HCT116 (cell line): ENCODE data around the gene DOC2A. TPM values are rescaled to one million over a fixed set of nuclear protein-coding genes. Genes with fewer than 3 reads are reported as not detected.
"Not testable (repeated sequence)": the region's sequence is repeated elsewhere in the genome, so short reads cannot be mapped to it uniquely, and the experiment has no call there.

Source experiments
- ATAC-seq: fragments of 200-7000 bp; cut with Tn5 transposase; 2 replicates; pipeline ENCODE4 v1.9.1; 2020; ENCODE audit warnings: mild to moderate bottlenecking, moderate library complexity
- BruUV-seq: library from RNA; stranded (reverse); fragments of 400-500 nt; replicated peaks from 2 replicates; lab custom pipeline; 2021; lab: Mats Ljungman, UMichigan
- CTCF ChIA-PET: fragments of 300-600 bp; sonication (Branson Sonifier 250); formaldehyde crosslinking; loops from one replicate; lab custom pipeline; 2021; ENCODE audit warnings: antibody characterized with exemption; lab: Charles Lee
- POLR2A ChIA-PET: fragments of 300-600, 350-600 bp; sonication (Branson Sonifier 250); formaldehyde crosslinking; loops from one replicate; lab custom pipeline; 2021; ENCODE audit warnings: antibody characterized with exemption; lab: Charles Lee
- RAD21 ChIA-PET, 2 experiments: fragments of 300-600 bp; sonication (Branson Sonifier 250); formaldehyde crosslinking; loops; one replicate each; lab custom pipeline; 2023; ENCODE audit warnings: low total read pairs in 2 of 2; ENCODE audit not compliant: uncharacterized antibody in 2 of 2, unreplicated experiment in 2 of 2, low non-redundant PET in 1 of 2; lab: Charles Lee
- DNase-seq: peaks from one replicate; pipeline ENCODE4 v3.0.0-alpha.2; 2010; ENCODE audit warnings: low read depth, low spot score
- H2AFZ ChIP-seq: fragments of 200-600 bp; shearing (Covaris generic), sonication (generic); 2 replicates; pipeline ENCODE4 v1.6.1; 2017; ENCODE audit warnings: low read depth, mixed run types, mixed read lengths, antibody characterized with exemption, low read length; ENCODE audit not compliant: poor library complexity, severe bottlenecking
- H3K27ac ChIP-seq: 2 replicates; pipeline ENCODE4 v1.5.1; 2012; ENCODE audit warnings: low read depth, low read length
- H3K27me3 ChIP-seq: fragments of 200-600 bp; sonication (generic); 2 replicates; pipeline ENCODE4 v1.6.1; 2016; ENCODE audit warnings: mixed run types, low read length, mixed read lengths; ENCODE audit not compliant: insufficient read depth
- H3K36me3 ChIP-seq, 2 experiments: fragments of 200-500 bp in 1 of 2; fragments of 200-600 bp in 1 of 2; sonication (Bioruptor generic) in 1 of 2; sonication (generic) in 1 of 2; 2 replicates each; pipeline versions ENCODE4 v1.5.1 to v1.6.1; 2014 to 2016; ENCODE audit warnings: low read length in 2 of 2, inconsistent platforms in 1 of 2, mixed read lengths in 1 of 2, mixed run types in 1 of 2; ENCODE audit not compliant: insufficient read depth in 2 of 2, control insufficient read depth in 1 of 2
- H3K4me1 ChIP-seq, 2 experiments: fragments of 200-600 bp in 1 of 2; sonication (generic) in 1 of 2; 2 replicates each; pipeline versions ENCODE4 v1.5.1 to v1.6.1; 2012 to 2017; ENCODE audit warnings: low read length in 2 of 2, inconsistent platforms in 1 of 2, mild to moderate bottlenecking in 1 of 2, mixed read lengths in 1 of 2, mixed run types in 1 of 2, moderate library complexity in 1 of 2; ENCODE audit not compliant: insufficient read depth in 2 of 2, control insufficient read depth in 1 of 2
- H3K4me2 ChIP-seq: fragments of 200-600 bp; sonication (generic); 2 replicates; pipeline ENCODE4 v1.6.1; 2017; ENCODE audit warnings: mixed run types, low read length, mixed read lengths
- H3K4me3 ChIP-seq, 2 experiments: fragments of 200-600 bp in 1 of 2; sonication (generic) in 1 of 2; replicated peaks in 1 of 2; 2 replicates each; pipeline ENCODE4 v1.5.1; 2011 to 2016; ENCODE audit warnings: low read length in 2 of 2, control low read depth in 1 of 2, low read depth in 1 of 2, mild to moderate bottlenecking in 1 of 2, mixed read lengths in 1 of 2, mixed run types in 1 of 2
- H3K79me2 ChIP-seq: fragments of 200-600 bp; sonication (generic); 2 replicates; pipeline ENCODE4 v1.6.1; 2017; ENCODE audit warnings: mild to moderate bottlenecking, mixed run types, low read length, moderate library complexity, mixed read lengths; ENCODE audit not compliant: insufficient read depth
- H3K9ac ChIP-seq: fragments of 200-600 bp; sonication (generic); 2 replicates; pipeline ENCODE4 v1.6.1; 2016; ENCODE audit warnings: low read length, mixed read lengths
- H3K9me2 ChIP-seq: fragments of 200-600 bp; sonication (generic), shearing (Covaris generic); 2 replicates; pipeline ENCODE4 v1.6.1; 2017; ENCODE audit warnings: mixed run types, mild to moderate bottlenecking, moderate library complexity; ENCODE audit not compliant: insufficient read depth
- H3K9me3 ChIP-seq, 2 experiments: fragments of 200-500 bp in 1 of 2; fragments of 200-600 bp in 1 of 2; sonication (Bioruptor generic) in 1 of 2; sonication (generic) in 1 of 2; 2 replicates each; pipeline ENCODE4 v1.6.1; 2014 to 2017; ENCODE audit warnings: low read length in 2 of 2, mixed read lengths in 2 of 2, inconsistent platforms in 1 of 2, low read depth in 1 of 2, mild to moderate bottlenecking in 1 of 2, mixed run types in 1 of 2, moderate library complexity in 1 of 2; ENCODE audit not compliant: control insufficient read depth in 1 of 2, insufficient read depth in 1 of 2
- H4K20me1 ChIP-seq: fragments of 200-600 bp; sonication (generic), shearing (Covaris generic); 2 replicates; pipeline ENCODE4 v1.6.1; 2017; ENCODE audit warnings: mixed run types, mild to moderate bottlenecking, moderate library complexity; ENCODE audit not compliant: insufficient read depth
- CBX3 ChIP-seq: IDR thresholded peaks from 2 replicates; pipeline ENCODE4 v1.6.1; 2012; ENCODE audit warnings: low read depth
- CEBPB ChIP-seq: IDR thresholded peaks from 2 replicates; pipeline ENCODE4 v1.6.1; 2012; ENCODE audit warnings: low read depth
- CTCF ChIP-seq, 3 experiments: fragments of 200-600 bp in 1 of 3; sonication (generic) in 1 of 3; IDR thresholded peaks in 2 of 3; conservative IDR thresholded peaks in 1 of 3; 2 replicates each; pipeline ENCODE4 v1.5.1; 2012 to 2017; ENCODE audit warnings: low read depth in 2 of 3, low read length in 2 of 3, antibody characterized with exemption in 1 of 3, borderline replicate concordance in 1 of 3, control low read depth in 1 of 3, mild to moderate bottlenecking in 1 of 3, mixed read lengths in 1 of 3, mixed run types in 1 of 3, moderate library complexity in 1 of 3; ENCODE audit not compliant: insufficient read depth in 1 of 3
- ELF1 ChIP-seq: IDR thresholded peaks from 2 replicates; pipeline ENCODE4 v1.6.1; 2012; ENCODE audit warnings: low read depth, borderline replicate concordance
- EZH2phosphoT487 ChIP-seq: fragments of 200-600 bp; IDR thresholded peaks from 2 replicates; pipeline ENCODE4 v1.6.1; 2018; ENCODE audit warnings: antibody characterized with exemption, borderline replicate concordance
- JUND ChIP-seq: IDR thresholded peaks from 2 replicates; pipeline ENCODE4 v1.6.1; 2012
- MAX ChIP-seq: IDR thresholded peaks from 2 replicates; pipeline ENCODE4 v1.6.1; 2012
- POLR2A ChIP-seq: IDR thresholded peaks from 2 replicates; pipeline ENCODE4 v1.7.0; 2011; ENCODE audit warnings: borderline replicate concordance; ENCODE audit not compliant: insufficient read depth, insufficient read length; ENCODE audit errors: extremely low read depth
- POLR2AphosphoS5 ChIP-seq: IDR thresholded peaks from 2 replicates; pipeline ENCODE4 v1.6.1; 2011; ENCODE audit warnings: mild to moderate bottlenecking, low read depth, low read length, moderate library complexity
- RAD21 ChIP-seq: IDR thresholded peaks from 2 replicates; pipeline ENCODE4 v1.6.1; 2012; ENCODE audit warnings: low read depth, mild to moderate bottlenecking
- TCF7L2 ChIP-seq: IDR thresholded peaks from 2 replicates; pipeline ENCODE4 v1.7.0; 2011; ENCODE audit warnings: borderline replicate concordance, inconsistent platforms; ENCODE audit not compliant: insufficient read depth, insufficient read length; ENCODE audit errors: extremely low read depth
- YY1 ChIP-seq: IDR thresholded peaks from 2 replicates; pipeline ENCODE4 v1.6.1; 2011; ENCODE audit warnings: low read length, low read depth, moderate library complexity, mild to moderate bottlenecking; ENCODE audit not compliant: insufficient replicate concordance; ENCODE audit errors: extremely low read depth
- ZFX ChIP-seq: fragments of 450-650 bp; IDR thresholded peaks from 2 replicates; pipeline ENCODE4 v1.6.1; 2017
- ZNF274 ChIP-seq: fragments of 200-500 bp; sonication (Bioruptor generic); IDR thresholded peaks from 2 replicates; pipeline ENCODE4 v1.6.1; 2014; ENCODE audit warnings: mild to moderate bottlenecking, low read depth, low read length, inconsistent platforms
- intact Hi-C: fragments of 100-400 bp; cut with micrococcal nuclease; formaldehyde crosslinking; loops from 2 replicates; pipeline ENCODE4 v1.10.0; 2022
- total RNA-seq: library from RNA; stranded (reverse); gene quantifications from one replicate; pipeline ENCODE4 v1.2.1, GENCODE V29; 2021; ENCODE audit not compliant: unreplicated experiment

The DOC2A gene
- total RNA-seq, 1 experiment from 2014 or later: 17.3 TPM

GRCh38 chr16:30016555-30017276 is 5.9 kb upstream of the DOC2A start:
- TF ChIP-seq JUND (no peak), TCF7L2 (no peak), ELF1 (no peak), CEBPB (no peak), ZNF274 (no peak), RAD21 (no peak), POLR2AphosphoS5 (no peak), POLR2A (no peak), MAX (no peak), CBX3 (no peak), YY1 (no peak), EZH2phosphoT487 (no peak), ZFX (no peak), CTCF (IDR thresholded peaks at IDR 0.05 in 2 of 3, conservative IDR thresholded peaks at IDR 0.05 in 1 of 3; ENCODE audit: borderline replicate concordance in 1 of 3, insufficient read depth in 1 of 3, low read depth in 2 of 3, low read length in 2 of 3) (no peak)
- intact Hi-C loops: no loop called here
- Histone ChIP-seq H3K9ac (no peak overlapping the region), H3K36me3 (no peaks in the 10 kb centered on the region), H3K4me3 (no peak overlapping the region), H3K27ac (no peak overlapping the region), H3K9me3 (no peaks in the 10 kb centered on the region), H3K4me2 (no peak overlapping the region), H4K20me1 (no peaks in the 10 kb centered on the region), H3K9me2 (no peaks in the 10 kb centered on the region), H3K27me3 (no peaks in the 10 kb centered on the region), H3K4me1 (peaks cover 0 to 14% of the 10 kb centered on the region in 2 experiments; a peak in 3 of 4 replicates), H3K79me2 (no peaks in the 10 kb centered on the region), H2AFZ (no peak overlapping the region)
- ATAC-seq (no peak), DNase-seq (no peak)
- RAD21 ChIA-PET: no interaction called here
- POLR2A ChIA-PET: no interaction called here
- CTCF ChIA-PET: interaction anchor here (2.6 kb wide), 1 partner anchor 168 kb away, joined by 8 read pairs; no protein-coding TSS in a partner anchor
- BruUV-seq: no TSS peak

- intact Hi-C loops, H3K79me2 ChIP-seq, H4K20me1 ChIP-seq, H3K9ac ChIP-seq, H3K27me3 ChIP-seq, H3K4me1 ChIP-seq, H3K4me2 ChIP-seq, DNase-seq, H3K9me3 ChIP-seq, RAD21 ChIA-PET, BruUV-seq, H3K36me3 ChIP-seq, H3K9me2 ChIP-seq, ATAC-seq, H2AFZ ChIP-seq, H3K4me3 ChIP-seq, H3K27ac ChIP-seq: not testable (repeated sequence)
- ChIA-PET POLR2A (interaction anchor here (0.5 kb wide), 2 partner anchors 60 to 314 kb away, joined by 3 to 5 read pairs; no protein-coding TSS in a partner anchor), CTCF (interaction anchor here (1.1 kb wide), 1 partner anchor 167 kb away, joined by 3 read pairs; no protein-coding TSS in a partner anchor)
Measured at GRCh38 chr16:30015450-30015849, 4.6 kb upstream of the DOC2A start.
